ENCODE measurements around the gene SPIN2B.

GRCh38 chrX:57070185-57070984 is 51.0 kb downstream of the SPIN2B start:
- TF ChIP-seq, protein P1, sequence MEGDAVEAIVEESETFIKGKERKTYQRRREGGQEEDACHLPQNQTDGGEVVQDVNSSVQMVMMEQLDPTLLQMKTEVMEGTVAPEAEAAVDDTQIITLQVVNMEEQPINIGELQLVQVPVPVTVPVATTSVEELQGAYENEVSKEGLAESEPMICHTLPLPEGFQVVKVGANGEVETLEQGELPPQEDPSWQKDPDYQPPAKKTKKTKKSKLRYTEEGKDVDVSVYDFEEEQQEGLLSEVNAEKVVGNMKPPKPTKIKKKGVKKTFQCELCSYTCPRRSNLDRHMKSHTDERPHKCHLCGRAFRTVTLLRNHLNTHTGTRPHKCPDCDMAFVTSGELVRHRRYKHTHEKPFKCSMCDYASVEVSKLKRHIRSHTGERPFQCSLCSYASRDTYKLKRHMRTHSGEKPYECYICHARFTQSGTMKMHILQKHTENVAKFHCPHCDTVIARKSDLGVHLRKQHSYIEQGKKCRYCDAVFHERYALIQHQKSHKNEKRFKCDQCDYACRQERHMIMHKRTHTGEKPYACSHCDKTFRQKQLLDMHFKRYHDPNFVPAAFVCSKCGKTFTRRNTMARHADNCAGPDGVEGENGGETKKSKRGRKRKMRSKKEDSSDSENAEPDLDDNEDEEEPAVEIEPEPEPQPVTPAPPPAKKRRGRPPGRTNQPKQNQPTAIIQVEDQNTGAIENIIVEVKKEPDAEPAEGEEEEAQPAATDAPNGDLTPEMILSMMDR (IDR thresholded peaks at IDR 0.05), result no peak
- no peak for TF ChIP-seq POLR2A (IDR thresholded peaks at IDR 0.05)
